HG03097 (cell line): ENCODE results near the gene STXBP4.

ENCODE experiments used
- ATAC-seq: cut with Tn5 transposase; IDR thresholded peaks from one replicate; pipeline ENCODE4 v1.9.1; 2021; ENCODE audit not compliant: unreplicated experiment, low FRiP score

The STXBP4 gene

GRCh38 chr17:55162556-55162946 is 194.0 kb downstream of the STXBP4 start:
- ATAC-seq = no peak

DNA sequence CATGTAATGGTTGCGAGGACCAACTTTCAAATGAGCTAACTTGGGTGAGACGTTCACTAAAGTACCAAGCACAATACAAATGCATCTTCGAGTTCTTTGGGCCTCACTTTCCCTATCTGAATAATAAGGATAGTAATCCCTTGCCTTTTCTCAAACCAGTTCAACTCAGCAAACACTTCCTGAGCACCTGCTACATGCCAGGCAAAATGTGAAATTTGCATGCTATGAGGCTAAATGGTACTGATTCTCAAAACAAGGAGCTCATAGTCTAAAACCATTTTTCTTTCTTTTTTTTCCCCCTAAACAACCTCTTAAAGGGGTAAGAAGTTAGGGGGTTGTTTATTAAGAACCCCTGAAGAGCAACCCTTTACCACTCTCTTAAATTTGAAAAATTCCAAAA is 194.8 kb downstream of the STXBP4 start:
- no peak for ATAC-seq

DNA sequence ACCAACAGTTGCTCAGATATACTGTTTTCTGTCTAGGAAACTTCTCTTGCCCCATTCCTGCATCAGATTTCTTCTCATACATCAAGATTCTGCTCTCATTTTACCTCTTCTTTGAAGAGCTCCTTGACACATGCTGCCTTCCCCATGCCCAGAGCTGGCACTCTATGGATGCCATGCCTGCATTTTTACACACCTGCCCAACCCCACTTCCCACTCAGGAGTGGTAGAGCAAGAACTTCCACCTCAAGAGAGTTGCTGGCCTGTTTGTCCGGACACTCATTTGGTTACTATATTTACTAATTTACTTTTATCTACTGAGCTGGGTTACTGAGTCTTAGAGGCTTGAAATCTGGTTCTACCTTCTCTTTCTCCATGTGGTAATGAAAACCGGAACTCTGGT is 197.9 kb downstream of the STXBP4 start:
- ATAC-seq = no peak

DNA sequence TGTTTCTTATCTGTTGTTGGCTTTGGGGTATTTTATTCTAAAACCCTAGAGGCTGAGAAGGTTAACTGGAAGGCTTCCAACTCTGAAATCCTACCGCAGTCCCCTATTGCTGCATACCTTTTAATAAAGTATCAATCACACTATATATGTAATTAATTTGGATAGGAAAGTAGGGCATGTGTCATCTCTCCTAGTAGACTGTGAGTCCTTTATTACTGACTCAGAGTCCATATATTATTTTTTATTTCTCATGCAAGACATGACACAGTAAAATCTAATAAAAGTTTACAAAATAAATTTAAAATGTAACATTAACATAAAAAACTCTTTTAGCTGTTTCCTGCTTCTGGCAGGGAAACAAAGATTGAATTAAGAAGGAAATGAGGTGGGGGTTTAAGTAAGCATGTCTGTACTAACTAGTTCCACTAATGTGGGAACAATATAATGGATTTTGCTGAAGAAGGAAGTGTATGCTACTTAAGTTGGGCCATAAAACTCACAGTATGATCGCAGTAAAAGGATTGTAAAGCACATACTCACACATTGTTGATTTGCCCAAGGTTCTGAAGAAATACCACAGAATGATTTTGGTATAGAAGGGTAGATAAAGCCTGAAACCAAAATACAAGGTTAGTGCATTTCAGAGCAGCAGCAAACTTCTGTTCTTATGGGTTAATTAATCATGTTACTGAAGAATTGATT is 198.6 kb downstream of the STXBP4 start:
- ATAC-seq = no peak

DNA sequence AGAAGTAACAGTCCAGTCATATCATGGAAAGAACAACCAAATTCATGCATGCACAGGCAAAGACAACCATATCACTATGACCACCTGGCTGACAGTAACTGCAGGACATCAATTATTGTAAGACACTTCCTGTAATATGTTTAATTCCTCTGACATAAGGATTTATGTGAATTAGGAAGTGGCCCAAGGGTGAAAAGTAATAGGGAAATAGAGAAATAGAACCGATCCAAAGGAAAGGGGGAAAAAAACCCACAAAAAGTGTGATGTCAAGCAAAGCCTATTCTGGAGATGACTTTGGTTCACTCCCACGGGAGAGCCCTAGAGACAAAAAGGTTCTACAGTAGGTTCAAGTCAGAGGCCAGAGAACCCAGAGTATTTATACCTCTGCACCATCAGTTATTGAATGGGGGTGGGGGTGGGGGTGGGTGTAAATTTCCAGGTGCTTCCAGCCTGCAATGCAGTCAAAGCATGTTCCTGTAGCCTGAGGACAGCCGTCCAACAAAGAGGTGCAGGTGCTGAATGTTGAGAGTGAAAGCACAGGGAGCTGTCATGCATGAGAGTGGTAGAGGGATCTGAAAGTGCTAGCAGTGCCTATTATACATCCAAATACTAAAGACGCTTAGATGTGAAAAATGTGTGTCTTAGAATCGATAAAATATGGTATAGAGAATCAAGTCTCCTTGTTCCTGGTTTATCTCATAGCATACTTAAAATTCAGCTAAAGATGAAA is 200.6 kb downstream of the STXBP4 start:
- ATAC-seq = peak; percentile 86

GRCh38 chr17:55171634-55172328 is 203.2 kb downstream of the STXBP4 start:
- ATAC-seq = no peak

DNA sequence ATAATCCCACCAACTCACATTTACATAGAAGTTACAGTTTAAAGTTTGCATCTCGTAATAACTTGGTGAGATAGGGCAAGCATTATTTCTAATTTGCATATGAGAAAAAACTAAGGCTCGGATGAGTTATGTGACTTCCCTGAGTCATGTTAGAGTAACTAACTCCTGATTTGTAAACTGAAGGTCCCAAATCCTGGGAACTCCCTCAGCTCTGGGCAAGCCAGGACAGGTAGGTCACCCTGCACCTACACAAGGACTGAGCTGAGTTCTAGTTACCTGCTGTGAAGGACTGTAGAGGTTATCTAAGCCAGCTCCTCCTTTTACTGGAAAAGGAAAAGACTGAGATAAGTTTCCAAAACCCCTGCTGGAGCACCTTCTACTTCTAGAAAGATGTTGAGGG is 204.0 kb downstream of the STXBP4 start:
- ATAC-seq = no peak

DNA sequence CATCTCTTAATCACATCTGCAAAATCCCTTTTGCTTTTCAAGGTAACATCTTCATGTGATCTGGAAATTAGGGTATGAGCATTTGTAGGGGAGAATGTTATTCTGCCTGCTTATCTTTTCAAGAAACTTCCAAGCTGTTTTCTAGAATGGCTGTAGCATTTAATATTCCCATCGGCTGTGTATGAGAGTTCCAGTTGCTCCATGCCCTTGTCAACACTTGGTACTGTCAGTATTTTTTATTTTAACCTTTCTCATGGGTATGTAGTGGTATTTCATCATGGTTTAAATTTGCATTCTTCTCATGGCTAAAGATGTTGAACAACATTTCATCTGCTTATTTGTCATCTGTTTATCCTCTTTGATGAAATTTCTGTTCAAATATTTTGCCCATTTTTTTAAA is 205.6 kb downstream of the STXBP4 start:
- no peak for ATAC-seq

- ATAC-seq = no peak
Measured at GRCh38 chr17:55175788-55176427, 207.3 kb downstream of the STXBP4 start.

DNA sequence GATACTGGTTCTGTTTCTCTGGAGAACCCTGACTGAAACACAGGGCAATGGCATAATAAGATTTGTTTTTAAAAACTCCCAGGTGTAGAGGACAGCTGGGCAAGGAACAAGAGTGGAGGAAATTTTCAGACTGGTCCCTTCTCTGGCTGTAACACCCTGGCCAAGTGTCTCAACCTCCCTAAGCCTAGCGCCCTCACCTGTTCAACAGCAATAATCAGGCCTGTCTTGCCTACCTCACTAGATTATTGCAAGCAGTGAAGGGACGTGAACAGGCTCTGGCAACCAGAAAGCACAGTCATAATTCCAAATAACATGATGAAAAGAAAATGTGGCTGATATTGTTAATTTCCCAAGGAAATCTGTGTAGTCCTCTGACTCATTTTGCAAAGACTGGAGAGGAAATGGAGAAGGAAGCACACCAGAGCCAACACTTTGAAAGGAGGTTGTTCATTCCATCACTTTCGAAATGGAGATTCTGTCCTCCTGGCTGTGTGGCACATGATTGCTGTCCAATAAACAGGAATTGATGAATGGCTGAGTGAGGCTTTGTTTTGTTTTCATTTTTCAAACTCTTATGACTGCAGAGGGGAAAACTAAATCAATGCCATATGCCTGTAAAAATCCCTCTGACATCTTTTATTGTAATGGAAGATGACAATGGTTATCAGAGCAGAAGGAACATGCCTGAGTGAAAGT is 208.7 kb downstream of the STXBP4 start:
- ATAC-seq = no peak

DNA sequence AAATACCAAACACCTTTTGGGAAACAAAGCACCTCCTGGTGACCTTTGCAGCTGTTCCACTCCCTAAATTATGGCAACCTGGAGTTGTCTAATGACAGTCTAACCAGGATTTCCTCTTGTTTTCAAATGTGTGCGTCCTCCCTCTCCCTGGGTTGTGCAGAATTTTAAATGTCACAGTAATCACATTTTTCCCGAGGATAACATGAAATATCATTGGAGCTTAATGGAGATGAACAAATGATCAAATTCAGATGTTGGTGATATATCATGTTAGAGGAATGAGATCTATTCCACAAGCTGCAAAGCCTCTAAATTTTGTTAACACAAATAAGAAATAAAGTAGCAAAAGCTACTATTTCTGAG is 209.3 kb downstream of the STXBP4 start:
- no peak for ATAC-seq

DNA sequence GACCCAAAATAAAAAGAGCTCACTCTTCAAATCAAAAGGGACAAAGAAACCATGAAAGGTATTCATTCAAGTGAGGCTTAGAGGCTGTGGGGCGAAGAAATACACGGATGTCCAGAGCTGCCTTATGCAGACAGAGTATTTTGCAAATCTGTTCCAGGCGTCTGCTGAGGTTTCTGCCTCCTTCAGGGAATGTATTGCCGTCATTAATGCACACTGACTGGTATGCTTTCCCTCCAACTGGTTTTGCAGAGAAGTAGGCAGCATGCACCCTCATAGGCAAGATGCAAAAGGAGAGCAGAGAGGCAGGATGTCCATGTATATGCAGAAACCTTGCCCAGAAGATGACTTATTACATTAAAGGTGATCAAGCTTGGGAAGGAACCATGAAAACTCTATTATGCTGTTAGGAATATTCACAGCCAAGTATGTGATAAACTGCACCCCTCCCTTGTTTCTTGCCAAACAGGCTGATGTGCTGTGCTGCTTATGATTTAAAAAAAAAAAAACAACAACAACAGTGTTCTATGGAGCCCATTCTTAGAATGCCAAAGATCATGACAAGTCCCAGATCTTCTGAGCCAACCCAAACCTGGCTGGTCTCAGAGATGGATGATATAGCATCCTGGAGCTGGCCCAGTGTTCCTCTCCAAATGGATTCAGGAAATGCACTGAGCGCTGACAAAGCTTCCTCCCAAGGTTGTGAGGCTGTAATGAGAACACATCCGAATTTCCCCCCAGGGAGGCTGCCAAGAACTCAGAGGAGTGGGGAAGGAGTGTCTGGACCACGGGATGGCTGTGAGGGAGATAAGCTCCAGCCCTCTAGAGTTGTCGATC is 218.6 kb downstream of the STXBP4 start:
- no peak for ATAC-seq

GRCh38 chr17:55190748-55191147 is 222.2 kb downstream of the STXBP4 start:
- ATAC-seq = no peak

DNA sequence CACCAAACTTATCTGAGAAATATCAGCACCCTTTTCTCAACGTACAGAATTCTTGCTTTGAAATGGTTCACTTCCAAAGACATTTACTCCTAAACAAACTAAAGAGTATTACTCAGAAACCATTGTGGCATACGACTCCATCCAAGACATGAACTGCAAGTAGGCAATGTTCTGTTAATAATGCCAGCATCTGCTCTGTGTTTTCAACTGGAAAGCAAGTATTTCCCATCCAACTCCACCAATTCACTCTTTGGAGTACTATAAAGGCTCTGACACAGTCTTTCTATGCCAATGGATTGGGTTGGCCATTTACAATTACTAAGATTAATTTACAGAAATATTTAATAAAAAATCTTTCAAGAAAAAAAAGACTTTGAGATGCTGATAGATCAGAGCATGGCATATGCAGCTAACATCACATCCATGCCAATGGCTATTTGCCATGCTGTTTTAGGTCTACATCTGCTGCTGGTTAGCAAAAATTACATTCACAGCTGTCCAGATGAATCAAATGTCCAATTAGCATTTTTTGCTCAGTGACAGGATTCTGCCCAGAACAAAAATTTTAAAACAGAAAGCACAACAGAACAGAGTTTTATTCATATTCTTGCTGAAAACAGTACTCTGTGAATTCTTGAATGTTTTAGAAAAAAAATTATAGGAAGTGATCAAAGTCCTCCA is 230.3 kb downstream of the STXBP4 start:
- ATAC-seq = no peak

- no peak for ATAC-seq
Measured at GRCh38 chr17:55200904-55201303, 232.3 kb downstream of the STXBP4 start.

DNA sequence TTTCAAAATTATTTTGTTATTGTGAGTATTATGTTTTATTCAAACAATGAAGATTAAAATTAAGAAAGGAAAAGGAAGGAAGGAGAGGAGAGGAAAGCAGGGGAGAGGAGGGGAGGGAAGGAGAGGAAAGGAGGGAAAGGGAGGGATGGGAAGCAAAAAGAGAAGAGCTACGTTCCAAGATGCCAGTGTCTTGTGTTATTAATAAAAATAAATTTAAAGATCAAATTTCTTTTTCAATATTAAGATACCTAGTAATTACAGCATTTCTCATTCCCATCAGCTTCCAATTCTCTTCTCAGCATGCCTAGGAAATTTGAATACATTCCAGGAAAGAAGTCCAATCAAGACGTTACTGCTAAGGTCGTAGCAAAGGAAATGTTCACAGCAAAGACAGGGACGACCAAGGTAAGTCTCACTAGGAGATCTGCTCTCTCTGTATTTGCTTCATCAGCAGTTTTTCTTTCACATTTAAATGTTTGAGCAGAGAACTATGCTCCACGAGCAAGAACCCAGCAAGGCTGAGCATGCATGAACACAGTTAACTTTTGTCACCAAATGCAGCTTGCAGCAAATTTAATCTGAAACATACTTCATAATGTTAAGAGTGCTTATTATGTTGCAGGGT is 232.9 kb downstream of the STXBP4 start:
- no peak for ATAC-seq

- ATAC-seq = no peak
Measured at GRCh38 chr17:55202896-55203295, 234.3 kb downstream of the STXBP4 start.

GRCh38 chr17:55208078-55208812 is 239.7 kb downstream of the STXBP4 start:
- ATAC-seq = no peak
